ENCODE measurements around the gene AS3MT.
"Not testable (repeated sequence)": the region's sequence is repeated elsewhere in the genome, so short reads cannot be mapped to it uniquely, and the experiment has no call there.

The AS3MT gene

GRCh38 chr10:102831322-102832071 lies 37.8 kb upstream of the AS3MT start:
- no peak overlapping the region for H3K4me3 ChIP-seq (ENCODE audit: control insufficient read depth, low read depth, low read length)
- no peak for TF ChIP-seq CTCF (IDR thresholded peaks at IDR 0.05; ENCODE audit: control insufficient read depth, insufficient read depth, low read depth, low read length, missing control alignments)
- DNase-seq (ENCODE audit: low read depth), result no peak

GRCh38 chr10:102832248-102832647 lies 37.0 kb upstream of the AS3MT start:
- no peak for DNase-seq (ENCODE audit: low read depth)
- TF ChIP-seq CTCF (IDR thresholded peaks at IDR 0.05; ENCODE audit: control insufficient read depth, insufficient read depth, low read depth, low read length, missing control alignments), result no peak
- no peak overlapping the region for H3K4me3 ChIP-seq (ENCODE audit: control insufficient read depth, low read depth, low read length)

- H3K4me3 ChIP-seq (ENCODE audit: control insufficient read depth, low read depth, low read length), result no peak overlapping the region
- DNase-seq (ENCODE audit: low read depth), result no peak
- TF ChIP-seq CTCF (IDR thresholded peaks at IDR 0.05; ENCODE audit: control insufficient read depth, insufficient read depth, low read depth, low read length, missing control alignments), result no peak
Observed at GRCh38 chr10:102832987-102833386, 36.3 kb upstream of the AS3MT start.

GRCh38 chr10:102834143-102834542 lies 35.1 kb upstream of the AS3MT start:
- no peak for DNase-seq (ENCODE audit: low read depth)
- no peak for TF ChIP-seq CTCF (IDR thresholded peaks at IDR 0.05; ENCODE audit: control insufficient read depth, insufficient read depth, low read depth, low read length, missing control alignments)
- H3K4me3 ChIP-seq (ENCODE audit: control insufficient read depth, low read depth, low read length), result no peak overlapping the region

GRCh38 chr10:102835007-102835482 lies 34.2 kb upstream of the AS3MT start:
- no peak overlapping the region for H3K4me3 ChIP-seq (ENCODE audit: control insufficient read depth, low read depth, low read length)

GRCh38 chr10:102837230-102837721 lies 32.0 kb upstream of the AS3MT start, which contains the start of gene CYP17A1:
CYP17A1 (minus strand) TSS chr10:102837413; CDS start chr10:102837361, 52 bp downstream.
- DNase-seq (ENCODE audit: low read depth), result no peak
- TF ChIP-seq CTCF (IDR thresholded peaks at IDR 0.05; ENCODE audit: control insufficient read depth, insufficient read depth, low read depth, low read length, missing control alignments), result no peak

More at GRCh38 chr10:102835007-102835482, 34.2 kb upstream of the AS3MT start:
- DNase-seq (ENCODE audit: low read depth), result peak; percentile 24
- peak; percentile 83 for TF ChIP-seq CTCF (IDR thresholded peaks at IDR 0.05; ENCODE audit: control insufficient read depth, insufficient read depth, low read depth, low read length, missing control alignments)

GRCh38 chr10:102838276-102838927 lies 30.9 kb upstream of the AS3MT start:
- not testable (repeated sequence) for H3K4me3 ChIP-seq (ENCODE audit: control insufficient read depth, low read depth, low read length); DNase-seq (ENCODE audit: low read depth)

More at GRCh38 chr10:102837230-102837721, 32.0 kb upstream of the AS3MT start, which contains the start of gene CYP17A1:
- no peak within 1 kb of the TSS for H3K4me3 ChIP-seq (ENCODE audit: control insufficient read depth, low read depth, low read length)
